GM19240 (cell line): Measurements from ENCODE around the gene HERC5.
"Not testable (repeated sequence)": the region's sequence is repeated elsewhere in the genome, so short reads cannot be mapped to it uniquely, and the experiment has no call there.

Source experiments
- DNase-seq: peaks from one replicate; pipeline ENCODE4 v3.0.0; 2011; ENCODE audit warnings: low spot score; ENCODE audit not compliant: insufficient read length

HERC5 gene

GRCh38 chr4:88447371-88448095 lies 9.4 kb upstream of the HERC5 start:
- no peak for DNase-seq

GRCh38 chr4:88448211-88448765 lies 8.6 kb upstream of the HERC5 start:
- not testable (repeated sequence) for DNase-seq

GRCh38 chr4:88448889-88449288 lies 8.0 kb upstream of the HERC5 start:
- no peak for DNase-seq

- DNase-seq, result no peak
Measured at GRCh38 chr4:88449290-88449689, 7.6 kb upstream of the HERC5 start.

- no peak for DNase-seq
Measured at GRCh38 chr4:88451205-88451604, 5.7 kb upstream of the HERC5 start.

- DNase-seq, result no peak
Measured at GRCh38 chr4:88452912-88453311, 4.0 kb upstream of the HERC5 start.

- DNase-seq, result peak; percentile 15
Measured at GRCh38 chr4:88457307-88458103, 586 bp downstream of the HERC5 start.

- no peak for DNase-seq
Measured at GRCh38 chr4:88458104-88458740, 1.3 kb downstream of the HERC5 start.

- no peak for DNase-seq
Measured at GRCh38 chr4:88465653-88466192, 8.8 kb downstream of the HERC5 start.

GRCh38 chr4:88467392-88467791 lies 10.5 kb downstream of the HERC5 start:
- DNase-seq, result no peak

GRCh38 chr4:88477229-88477860 lies 20.4 kb downstream of the HERC5 start:
- DNase-seq, result no peak

GRCh38 chr4:88478247-88478646 lies 21.3 kb downstream of the HERC5 start:
- no peak for DNase-seq

- no peak for DNase-seq
Measured at GRCh38 chr4:88481537-88481936, 24.6 kb downstream of the HERC5 start.

GRCh38 chr4:88489100-88489761 lies 32.3 kb downstream of the HERC5 start:
- no peak for DNase-seq

GRCh38 chr4:88497859-88498409 lies 41.0 kb downstream of the HERC5 start:
- no peak for DNase-seq

GRCh38 chr4:88503344-88503743 lies 46.4 kb downstream of the HERC5 start:
- DNase-seq, result no peak

- DNase-seq, result no peak
Measured at GRCh38 chr4:88511236-88511635, 54.3 kb downstream of the HERC5 start.

- no peak for DNase-seq
Measured at GRCh38 chr4:88514557-88515511, 57.9 kb downstream of the HERC5 start.

- no peak for DNase-seq
Measured at GRCh38 chr4:88516746-88517145, 59.8 kb downstream of the HERC5 start.
